Activated CD4-positive, alpha-beta T cell treated with anti-CD3 and anti-CD28 coated beads for 36 hours (primary cell): ENCODE results near the gene OGFOD3. TPM values are rescaled to one million over a fixed set of nuclear protein-coding genes. Genes with fewer than 3 reads are reported as not detected.

ENCODE experiments used
- ATAC-seq: fragments of 200-7000 bp; cut with Tn5 transposase; one replicate; pipeline ENCODE4 v1.10.0; 2021; ENCODE audit warnings: mild to moderate bottlenecking, moderate library complexity
- CTCF ChIA-PET: fragments of 350-600 bp; sonication (Branson Sonifier 250); formaldehyde crosslinking; loops from one replicate; lab custom pipeline; 2021; ENCODE audit warnings: antibody characterized with exemption; lab: Charles Lee
- POLR2A ChIA-PET: fragments of 350-600 bp; sonication (Branson Sonifier 250); formaldehyde crosslinking; loops from one replicate; lab custom pipeline; 2021; ENCODE audit warnings: antibody characterized with exemption, inconsistent platforms; lab: Charles Lee
- DNase-seq: peaks from one replicate; pipeline ENCODE4 v3.0.0-alpha.2; 2020
- H3K27ac Mint-ChIP-seq: one replicate; pipeline ENCODE4 v1.8.0; 2021; ENCODE audit warnings: mixed read lengths
- H3K27me3 Mint-ChIP-seq: one replicate; pipeline ENCODE4 v1.8.0; 2021; ENCODE audit warnings: mixed read lengths
- H3K36me3 Mint-ChIP-seq: one replicate; pipeline ENCODE4 v1.8.0; 2021; ENCODE audit warnings: low read depth, mixed read lengths
- H3K4me1 Mint-ChIP-seq: one replicate; pipeline ENCODE4 v1.8.0; 2021; ENCODE audit warnings: mixed read lengths
- H3K4me3 Mint-ChIP-seq: one replicate; pipeline ENCODE4 v1.8.0; 2021; ENCODE audit warnings: mild to moderate bottlenecking, moderate library complexity, mixed read lengths
- H3K9me3 Mint-ChIP-seq: one replicate; pipeline ENCODE4 v1.8.0; 2021; ENCODE audit warnings: low read depth, mixed read lengths
- intact Hi-C, 2 experiments: fragments of 100-400 bp; cut with DNase I in 1 of 2; cut with micrococcal nuclease in 1 of 2; formaldehyde crosslinking; loops; one replicate each; pipeline versions ENCODE4 v1.14.2 to v1.15.1; 2022 to 2024; cut with DNase I, micrococcal nuclease
- total RNA-seq, 2 experiments: library from RNA; stranded (reverse); gene quantifications; one replicate each; pipeline ENCODE4 v1.2.3, GENCODE V29; 2021

The OGFOD3 gene
- total RNA-seq, 2 experiments from 2014 or later, result 20.0 to 22.3 TPM

DNA sequence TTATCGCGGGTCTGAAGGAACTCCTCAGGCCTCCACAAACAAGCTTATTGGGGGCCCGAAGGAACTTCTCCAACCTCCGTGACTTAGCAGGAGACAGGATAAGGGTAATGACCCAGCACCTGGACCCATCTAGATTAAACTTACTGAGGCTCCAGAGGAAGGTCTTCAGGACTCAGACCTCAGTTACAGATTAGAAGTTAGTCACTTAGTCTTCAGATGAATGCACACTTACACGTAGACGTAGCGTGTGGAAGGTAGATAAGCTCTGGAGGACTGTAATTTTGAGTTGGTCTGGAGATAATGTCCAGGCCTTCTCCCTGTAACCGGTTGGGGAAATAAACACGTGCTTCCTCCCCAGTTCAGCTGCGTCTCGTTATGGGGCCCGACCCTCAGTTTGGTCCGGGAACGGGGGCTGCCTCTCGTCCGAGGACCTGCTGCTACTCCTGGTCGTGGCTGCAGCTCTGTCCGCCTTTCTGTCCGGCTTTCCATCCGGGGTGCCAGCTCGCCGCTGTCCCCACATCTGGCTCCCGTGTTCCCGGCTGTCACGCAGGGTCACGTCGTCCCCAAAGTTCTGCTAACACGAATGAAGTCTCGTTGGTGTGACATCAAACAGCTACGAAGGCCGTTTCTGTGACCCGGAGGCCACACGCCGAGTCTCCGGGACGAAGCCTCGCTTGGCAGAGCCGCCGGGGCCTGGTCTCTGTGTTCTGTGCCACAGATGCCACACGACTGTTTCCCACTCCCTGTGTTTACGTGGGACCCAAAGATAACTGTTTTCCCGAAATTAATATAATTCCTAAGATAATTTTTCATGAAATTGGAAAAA lies 73.0 kb downstream of the OGFOD3 start:
- no peaks in the 10 kb centered on the region for H3K36me3 Mint-ChIP-seq
- no peak overlapping the region for H3K4me3 Mint-ChIP-seq
- H3K27ac Mint-ChIP-seq, result no peak overlapping the region
- DNase-seq (peak; percentile 1), ATAC-seq (no peak)
- intact Hi-C loops, result no loop called here
- POLR2A ChIA-PET, result interaction anchor here (1.4 kb wide), 1 partner anchor 11 kb away, joined by 3 read pairs; no protein-coding TSS in a partner anchor
- CTCF ChIA-PET, result interaction anchor here (0.6 to 1.6 kb wide), 3 partner anchors 12 to 209 kb away, joined by 3 to 4 read pairs (median 3); partner anchors contain the start of gene SECTM1
- H3K9me3 Mint-ChIP-seq, result no peaks in the 10 kb centered on the region
- H3K4me1 Mint-ChIP-seq, result peaks cover 6% of the 10 kb centered on the region
- peaks cover 7% of the 10 kb centered on the region for H3K27me3 Mint-ChIP-seq

DNA sequence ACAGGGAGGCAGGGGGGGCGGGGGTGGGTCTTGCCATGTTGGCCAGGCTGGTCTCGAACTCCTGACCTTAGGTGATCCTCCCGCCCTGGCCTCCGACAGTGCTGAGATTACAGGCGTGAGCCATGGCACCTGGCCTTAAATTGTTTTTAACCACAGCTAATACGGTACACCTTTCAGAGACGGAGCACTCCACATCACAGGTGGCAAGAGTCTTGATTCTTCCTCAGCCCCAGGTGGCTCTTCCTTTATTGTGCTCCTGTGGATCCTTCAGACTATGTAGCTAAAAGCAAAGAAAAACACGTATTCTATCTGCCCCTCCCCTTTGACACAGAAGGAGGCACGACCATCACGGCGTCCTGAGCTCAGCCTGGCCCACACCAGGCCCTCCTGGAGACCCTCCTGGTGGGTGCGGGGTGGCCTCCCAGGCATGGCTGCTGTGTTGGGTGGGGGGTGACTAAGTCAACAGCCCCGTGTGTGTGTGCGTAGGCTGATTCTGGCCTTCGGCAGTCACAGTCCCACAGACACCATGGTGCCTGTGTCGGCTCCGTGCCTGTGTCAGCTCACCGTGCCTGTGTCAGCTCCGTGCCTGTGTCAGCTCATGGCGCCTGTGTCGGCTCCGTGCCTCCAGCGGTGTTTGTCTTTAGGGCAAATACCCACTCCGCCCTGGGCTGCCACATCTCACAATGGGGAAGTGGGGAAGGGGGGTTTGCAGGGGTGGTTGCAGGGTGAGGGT lies 74.0 kb downstream of the OGFOD3 start:
- peaks cover 7% of the 10 kb centered on the region for H3K27me3 Mint-ChIP-seq
- no peak overlapping the region for H3K4me3 Mint-ChIP-seq
- CTCF ChIA-PET, result interaction anchor here (0.5 to 1.6 kb wide), 5 partner anchors 17 to 208 kb away, joined by 3 to 4 read pairs (median 3); no protein-coding TSS in a partner anchor
- POLR2A ChIA-PET, result no interaction called here
- no peaks in the 10 kb centered on the region for H3K9me3 Mint-ChIP-seq
- peaks cover 7% of the 10 kb centered on the region for H3K4me1 Mint-ChIP-seq
- H3K27ac Mint-ChIP-seq, result no peak overlapping the region
- ATAC-seq (no peak), DNase-seq (peak; percentile 2)
- H3K36me3 Mint-ChIP-seq, result no peaks in the 10 kb centered on the region
- intact Hi-C loops, result no loop called here

DNA sequence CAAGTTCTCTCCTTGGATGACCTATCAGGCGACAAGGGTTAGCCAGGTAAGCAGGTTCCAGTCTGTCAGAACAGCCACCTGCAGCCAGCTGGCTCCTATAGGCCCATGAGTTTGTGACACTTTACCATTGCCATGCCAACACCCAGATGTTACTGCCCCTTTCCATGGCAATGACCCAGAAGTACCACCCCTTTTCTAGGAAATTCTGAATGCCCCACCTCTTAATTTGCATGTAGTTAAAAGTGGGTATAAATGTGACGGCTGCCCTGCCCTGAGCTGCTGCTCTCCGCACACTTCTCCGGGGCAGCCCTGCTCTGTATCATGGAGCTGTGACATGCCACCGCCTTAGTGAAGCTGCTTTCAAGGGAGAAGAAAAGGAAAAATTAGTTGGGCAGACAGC lies 74.8 kb downstream of the OGFOD3 start:
- peaks cover 14% of the 10 kb centered on the region for H3K4me1 Mint-ChIP-seq
- ATAC-seq, result peak; percentile 26
- ChIA-PET POLR2A (interaction anchor here (0.6 kb wide), 1 partner anchor 32 kb away, joined by 3 read pairs; no protein-coding TSS in a partner anchor), CTCF (interaction anchor here (0.5 to 1.0 kb wide), 2 partner anchors 15 to 29 kb away, joined by 3 read pairs; no protein-coding TSS in a partner anchor)
- H3K9me3 Mint-ChIP-seq, result no peaks in the 10 kb centered on the region
- H3K36me3 Mint-ChIP-seq, result no peaks in the 10 kb centered on the region
- H3K4me3 Mint-ChIP-seq, result no peak overlapping the region
- peak; percentile 3 for DNase-seq
- intact Hi-C loops, result no loop called here
- H3K27me3 Mint-ChIP-seq, result peaks cover 6% of the 10 kb centered on the region
- H3K27ac Mint-ChIP-seq, result no peak overlapping the region

DNA sequence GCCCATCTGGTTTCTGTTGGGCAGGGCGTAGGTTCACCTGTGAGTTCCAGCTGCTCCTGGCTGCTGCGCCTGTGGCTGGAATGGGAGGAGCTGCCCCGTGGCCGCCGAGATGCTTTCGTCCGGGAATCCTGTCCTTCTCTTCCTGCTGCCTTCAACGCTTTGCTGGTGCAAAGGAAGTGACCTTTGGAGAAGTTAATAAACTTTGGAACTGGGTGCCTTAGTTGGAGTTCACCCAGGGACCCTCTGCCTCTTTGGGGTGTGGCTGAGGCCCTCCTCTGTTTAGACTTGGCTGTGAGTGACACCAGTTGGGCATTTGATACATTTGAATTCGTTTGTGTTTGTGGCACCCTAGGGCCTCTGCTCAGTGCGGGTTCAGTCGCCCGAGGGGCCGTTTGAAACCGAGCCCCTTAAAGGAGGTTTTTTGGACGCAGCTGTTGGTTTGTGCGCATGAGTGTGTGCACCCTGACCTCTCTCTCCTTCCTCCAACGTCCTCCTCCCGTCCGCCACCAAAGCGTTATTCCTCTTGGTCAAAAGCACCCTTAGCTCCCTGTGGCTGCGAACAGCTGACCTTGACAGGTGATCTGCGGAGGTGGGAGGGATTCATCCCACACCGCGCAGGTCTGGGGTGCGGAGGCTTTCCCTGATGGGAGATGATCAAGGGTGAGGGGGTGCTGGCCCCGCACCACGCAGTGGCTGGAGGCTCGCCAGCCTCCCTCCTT lies 75.9 kb downstream of the OGFOD3 start:
- intact Hi-C loops, result no loop called here
- Mint-ChIP-seq H3K9me3 (no peaks in the 10 kb centered on the region), H3K36me3 (no peaks in the 10 kb centered on the region), H3K4me1 (peaks cover 15% of the 10 kb centered on the region), H3K4me3 (no peak overlapping the region), H3K27me3 (peaks cover 6% of the 10 kb centered on the region), H3K27ac (no peak overlapping the region)
- DNase-seq (peak; percentile 2), ATAC-seq (no peak)
- CTCF ChIA-PET, result interaction anchor here (1.0 kb wide), 1 partner anchor 16 kb away, joined by 3 read pairs; no protein-coding TSS in a partner anchor
- POLR2A ChIA-PET, result no interaction called here

DNA sequence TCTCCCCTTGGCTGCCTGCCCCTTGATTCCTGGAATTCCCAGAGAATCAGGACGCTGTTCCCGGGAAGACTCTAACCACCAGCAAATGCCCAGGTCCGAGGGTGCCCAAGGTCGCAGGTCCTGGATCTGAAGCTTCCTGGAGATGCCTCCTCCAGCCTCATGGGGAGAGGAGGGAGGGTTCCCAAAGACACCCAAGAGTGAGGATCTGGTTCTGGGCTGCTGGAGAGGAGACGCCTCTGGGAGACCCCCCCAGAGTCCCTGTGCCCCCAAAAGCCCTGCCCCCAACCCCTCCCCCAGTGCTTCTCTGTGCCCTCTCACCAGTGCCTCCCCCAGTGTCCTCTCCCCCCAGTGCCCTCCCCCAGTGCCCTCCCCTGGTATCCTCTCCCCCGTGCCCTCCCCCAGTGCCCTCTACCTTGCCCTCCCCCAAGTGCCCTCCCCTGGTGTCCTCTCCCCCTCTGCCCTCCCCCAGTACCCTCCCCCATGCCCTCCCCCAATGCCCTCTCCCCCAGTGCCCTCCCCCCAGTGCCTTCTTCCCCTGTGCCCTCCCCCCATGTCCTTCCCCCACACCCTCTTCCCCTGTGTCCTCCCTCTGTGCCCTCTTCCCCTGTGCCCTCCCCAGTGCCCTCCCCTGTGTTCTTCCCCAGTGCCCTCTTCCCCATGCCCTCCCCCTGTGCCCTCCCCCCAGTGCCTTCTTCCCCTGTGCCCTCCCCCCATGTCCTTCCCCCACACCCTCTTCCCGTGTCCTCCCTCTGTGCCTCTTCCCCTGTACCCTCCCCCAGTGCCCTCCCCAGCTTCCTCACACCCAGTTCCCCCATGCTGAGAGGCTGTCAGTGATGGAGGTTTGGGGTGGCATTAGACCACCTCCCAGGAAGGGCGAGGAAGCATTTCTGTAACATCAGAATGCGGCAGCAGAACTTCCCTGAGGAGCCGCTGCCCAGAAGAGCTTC lies 78.5 kb downstream of the OGFOD3 start:
- H3K27ac Mint-ChIP-seq, result no peak overlapping the region
- no peaks in the 10 kb centered on the region for H3K9me3 Mint-ChIP-seq

More for the DNA sequence above, 78.5 kb downstream of the OGFOD3 start:
- POLR2A ChIA-PET, result no interaction called here
- intact Hi-C loops, result no loop called here
- no peaks in the 10 kb centered on the region for H3K36me3 Mint-ChIP-seq
- H3K4me3 Mint-ChIP-seq, result no peak overlapping the region
- no peaks in the 10 kb centered on the region for H3K27me3 Mint-ChIP-seq
- ATAC-seq (no peak), DNase-seq (no peak)
- CTCF ChIA-PET, result interaction anchor here (1.2 kb wide), 2 partner anchors 10 to 104 kb away, joined by 3 to 4 read pairs; no protein-coding TSS in a partner anchor
- H3K4me1 Mint-ChIP-seq, result peaks cover 24% of the 10 kb centered on the region

Other genes starting within 250 kb of the OGFOD3 start
- gene CCDC57, start 205.7 kb downstream of the OGFOD3 start, total RNA-seq, result 10 to 100 TPM; 41.6 to 43.8 TPM
- gene SLC16A3, start 189.5 kb downstream of the OGFOD3 start, total RNA-seq, result 100 to 1,000 TPM in 1 of 2 experiments, 10 to 100 TPM in 1; 93.2 to 157 TPM
- 100 to 1,000 TPM; 118 to 182 TPM for gene CSNK1D, start 144.9 kb downstream of the OGFOD3 start, total RNA-seq
- gene CD7, start 101.0 kb downstream of the OGFOD3 start, total RNA-seq, result 100 to 1,000 TPM; 614 to 725 TPM
- gene SECTM1, start 84.8 kb downstream of the OGFOD3 start, total RNA-seq, result 10 to 100 TPM in 1 of 2 experiments, 1 to 10 TPM in 1; 9.0 to 10.9 TPM
- gene TEX19, start 59.3 kb downstream of the OGFOD3 start, total RNA-seq, result not detected
- not detected for gene UTS2R, start 46.8 kb downstream of the OGFOD3 start, total RNA-seq
- gene HEXD, start 239 bp downstream of the OGFOD3 start, total RNA-seq, result 10 to 100 TPM; 23.3 to 26.0 TPM
- 100 to 1,000 TPM; 286 to 329 TPM for gene CYBC1, start 32.2 kb upstream of the OGFOD3 start, total RNA-seq
- gene NARF, start 40.2 kb upstream of the OGFOD3 start, total RNA-seq, result 10 to 100 TPM; 65.4 to 85.9 TPM
- 10 to 100 TPM; 58.1 to 75.4 TPM for gene FOXK2, start 101.1 kb upstream of the OGFOD3 start, total RNA-seq
- 10 to 100 TPM; 74.1 to 74.8 TPM for gene WDR45B, start 229.9 kb upstream of the OGFOD3 start, total RNA-seq